Neural progenitor cell (in vitro differentiated cells): ENCODE measurements around the gene PGM5. TPM values are rescaled to one million over a fixed set of nuclear protein-coding genes. Genes with fewer than 3 reads are reported as not detected.

Experiments used
- DNase-seq: peaks from one replicate; pipeline ENCODE4 v3.0.0-alpha.2; 2016; ENCODE audit warnings: low spot score
- H2AFZ ChIP-seq: fragments of 200-600 bp; sonication (generic); replicated peaks from 2 replicates; pipeline ENCODE4 v1.6.1; 2016; ENCODE audit warnings: antibody characterized with exemption
- H3F3A ChIP-seq: fragments of 200-600 bp; sonication (generic); 2 replicates; pipeline ENCODE4 v1.6.1; 2016; ENCODE audit warnings: antibody characterized with exemption, low read depth
- H3K27ac ChIP-seq: fragments of 200-600 bp; sonication (generic); 2 replicates; pipeline ENCODE4 v1.5.1; 2016; ENCODE audit warnings: mild to moderate bottlenecking
- H3K27me3 ChIP-seq: fragments of 200-600 bp; sonication (generic); 2 replicates; pipeline ENCODE4 v1.6.1; 2016; ENCODE audit warnings: mild to moderate bottlenecking, moderate library complexity
- H3K36me3 ChIP-seq: fragments of 200-600 bp; sonication (generic); 2 replicates; pipeline ENCODE4 v1.5.1; 2016
- H3K4me1 ChIP-seq: fragments of 200-600 bp; sonication (generic); 2 replicates; pipeline ENCODE4 v1.6.1; 2016; ENCODE audit warnings: mixed run types
- H3K4me2 ChIP-seq: fragments of 200-600 bp; sonication (generic); 2 replicates; pipeline ENCODE4 v1.6.1; 2016
- H3K4me3 ChIP-seq: fragments of 200-600 bp; sonication (generic); 2 replicates; pipeline ENCODE4 v1.5.1; 2016
- H3K79me2 ChIP-seq: fragments of 200-600 bp; sonication (generic); 2 replicates; pipeline ENCODE4 v1.6.1; 2016; ENCODE audit warnings: low read depth
- H3K9ac ChIP-seq: fragments of 200-600 bp; sonication (generic); 2 replicates; pipeline ENCODE4 v1.6.1; 2016
- H3K9me3 ChIP-seq: fragments of 200-600 bp; sonication (generic); 2 replicates; pipeline ENCODE4 v1.5.1; 2016; ENCODE audit warnings: low read depth
- H4K20me1 ChIP-seq: fragments of 200-600 bp; sonication (generic); 2 replicates; pipeline ENCODE4 v1.6.1; 2016; ENCODE audit warnings: low read depth
- H3K27ac Mint-ChIP-seq: 3 replicates; pipeline ENCODE4 v1.8.0; 2021; ENCODE audit warnings: mixed read lengths
- H3K27me3 Mint-ChIP-seq: 2 replicates; pipeline ENCODE4 v1.8.0; 2022; ENCODE audit warnings: low read depth, mild to moderate bottlenecking, inconsistent platforms, moderate library complexity, mixed read lengths; ENCODE audit not compliant: insufficient read depth
- H3K36me3 Mint-ChIP-seq: 3 replicates; pipeline ENCODE4 v1.8.0; 2021; ENCODE audit warnings: mixed read lengths
- H3K4me1 Mint-ChIP-seq: 3 replicates; pipeline ENCODE4 v1.8.0; 2021; ENCODE audit warnings: mixed read lengths
- H3K4me3 Mint-ChIP-seq: 3 replicates; pipeline ENCODE4 v1.8.0; 2021; ENCODE audit warnings: mild to moderate bottlenecking, moderate library complexity, mixed read lengths
- H3K9me3 Mint-ChIP-seq: 3 replicates; pipeline ENCODE4 v1.8.0; 2020; ENCODE audit warnings: mixed read lengths
- CTCF ChIP-seq: fragments of 200-600 bp; sonication (generic); IDR thresholded peaks from 2 replicates; pipeline ENCODE4 v1.5.1; 2017; ENCODE audit warnings: antibody characterized with exemption, mild to moderate bottlenecking
- EZH2 ChIP-seq: fragments of 200-600 bp; sonication (generic); IDR thresholded peaks from 2 replicates; pipeline ENCODE4 v1.6.1; 2017; ENCODE audit warnings: antibody characterized with exemption, mild to moderate bottlenecking, moderate library complexity
- EZH2phosphoT487 ChIP-seq: fragments of 200-600 bp; sonication (generic); IDR thresholded peaks from 2 replicates; pipeline ENCODE4 v1.6.1; 2017; ENCODE audit warnings: antibody characterized with exemption
- total RNA-seq: library from RNA; depleted of rRNA; stranded (reverse); fragments of >200 nt; gene quantifications from 2 replicates; pipeline ENCODE4 v1.2.3, GENCODE V29; 2015; ENCODE audit warnings: low replicate concordance

The PGM5 gene
- total RNA-seq, 1 donor from 2014 or later: 2.0 TPM

- no peak for DNase-seq
- H3K4me3 ChIP-seq: no peak overlapping the region
- Mint-ChIP-seq H3K27ac (no peak overlapping the region), H3K4me1 (peaks cover 19% of the 10 kb centered on the region), H3K27me3 (peaks cover 9% of the 10 kb centered on the region), H3K4me3 (no peak overlapping the region), H3K36me3 (no peaks in the 10 kb centered on the region), H3K9me3 (no peaks in the 10 kb centered on the region)
- no peaks in the 10 kb centered on the region for H3F3A ChIP-seq
- H3K4me1 ChIP-seq: no peaks in the 10 kb centered on the region
- H3K4me2 ChIP-seq: no peak overlapping the region
- no peaks in the 10 kb centered on the region for H3K36me3 ChIP-seq
- no peak overlapping the region for H3K27ac ChIP-seq
- H3K9ac ChIP-seq: no peak overlapping the region
- no peaks in the 10 kb centered on the region for H4K20me1 ChIP-seq
- H3K79me2 ChIP-seq: no peaks in the 10 kb centered on the region
- H3K27me3 ChIP-seq: peaks cover 100% of the 10 kb centered on the region
- H2AFZ ChIP-seq: no peak overlapping the region
- no peak for TF ChIP-seq EZH2
- no peak for TF ChIP-seq EZH2phosphoT487
- TF ChIP-seq CTCF: no peak
- H3K9me3 ChIP-seq: no peaks in the 10 kb centered on the region
Observed at GRCh38 chr9:68533678-68534077, 177.3 kb downstream of the PGM5 start.

GRCh38 chr9:68536876-68537615, 180.6 kb downstream of the PGM5 start:
- Histone ChIP-seq H3K27ac (no peak overlapping the region), H3K4me1 (peaks cover 5% of the 10 kb centered on the region), H3K9ac (no peak overlapping the region), H3K4me3 (no peak overlapping the region), H3F3A (no peaks in the 10 kb centered on the region), H3K4me2 (no peak overlapping the region), H3K79me2 (no peaks in the 10 kb centered on the region), H3K36me3 (no peaks in the 10 kb centered on the region), H3K9me3 (no peaks in the 10 kb centered on the region), H3K27me3 (peaks cover 100% of the 10 kb centered on the region), H4K20me1 (no peaks in the 10 kb centered on the region), H2AFZ (no peak overlapping the region)
- H3K27ac Mint-ChIP-seq: no peak overlapping the region
- H3K27me3 Mint-ChIP-seq: peaks cover 6% of the 10 kb centered on the region
- DNase-seq: no peak
- TF ChIP-seq EZH2 (no peak), CTCF (no peak), EZH2phosphoT487 (no peak)
- no peak overlapping the region for H3K4me3 Mint-ChIP-seq
- peaks cover 25% of the 10 kb centered on the region for H3K4me1 Mint-ChIP-seq
- H3K9me3 Mint-ChIP-seq: no peaks in the 10 kb centered on the region
- H3K36me3 Mint-ChIP-seq: no peaks in the 10 kb centered on the region

GRCh38 chr9:68537616-68537880, 181.1 kb downstream of the PGM5 start:
- Histone ChIP-seq H3K4me3 (no peak overlapping the region), H3F3A (no peaks in the 10 kb centered on the region), H3K9me3 (no peaks in the 10 kb centered on the region), H3K27me3 (peaks cover 100% of the 10 kb centered on the region), H3K36me3 (no peaks in the 10 kb centered on the region), H3K9ac (no peak overlapping the region), H4K20me1 (no peaks in the 10 kb centered on the region), H3K4me2 (no peak overlapping the region), H2AFZ (no peak overlapping the region), H3K79me2 (no peaks in the 10 kb centered on the region), H3K4me1 (peaks cover 5% of the 10 kb centered on the region), H3K27ac (no peak overlapping the region)
- H3K27ac Mint-ChIP-seq: no peak overlapping the region
- H3K36me3 Mint-ChIP-seq: no peaks in the 10 kb centered on the region
- H3K4me1 Mint-ChIP-seq: peaks cover 25% of the 10 kb centered on the region
- H3K4me3 Mint-ChIP-seq: peak overlapping the region; percentile 36
- no peaks in the 10 kb centered on the region for H3K9me3 Mint-ChIP-seq
- peaks cover 6% of the 10 kb centered on the region for H3K27me3 Mint-ChIP-seq
- no peak for DNase-seq
- no peak for TF ChIP-seq EZH2
- no peak for TF ChIP-seq CTCF
- no peak for TF ChIP-seq EZH2phosphoT487
